ENCODE data around the gene NACC2.

- TF ChIP-seq POLR2A (IDR thresholded peaks at IDR 0.05; ENCODE audit: low read depth, low read length) (no peak), YY1 (IDR thresholded peaks at IDR 0.05; ENCODE audit: low read depth, low read length) (no peak), DPF2 (IDR thresholded peaks at IDR 0.05) (no peak), RCOR1 (conservative IDR thresholded peaks at IDR 0.05; ENCODE audit: low read depth, low read length) (no peak), ESRRA (IDR thresholded peaks at IDR 0.05; ENCODE audit: low read length) (no peak), BACH1 (IDR thresholded peaks at IDR 0.05; ENCODE audit: borderline replicate concordance) (no peak), ZBTB11 (CRISPR knock-in tag; IDR thresholded peaks at IDR 0.05) (no peak), ZBTB33 (IDR thresholded peaks at IDR 0.05) (no peak), SREBF2 (IDR thresholded peaks at IDR 0.05; ENCODE audit: low read length) (no peak), FOXM1 (IDR thresholded peaks at IDR 0.05; ENCODE audit: low read depth, low read length) (no peak)
Observed at GRCh38 chr9:136081826-136082495, 13.1 kb downstream of the NACC2 start.

Measured in GM12878 (cell line).